Measurements from ENCODE around the gene OR9Q2.
"Not testable (repeated sequence)": the region's sequence is repeated elsewhere in the genome, so short reads cannot be mapped to it uniquely, and the experiment has no call there.

The OR9Q2 gene

GRCh38 chr11:58188770-58189169 lies at the start of gene OR9Q2:
Gene OR9Q2 (plus strand): TSS chr11:58189070. CDS start chr11:58190491, 1,421 bp downstream.
- no peak for DNase-seq (ENCODE audit: low spot score)

- DNase-seq (ENCODE audit: low spot score): no peak
Observed at GRCh38 chr11:58142761-58143160, 46.1 kb upstream of the OR9Q2 start.

DNA sequence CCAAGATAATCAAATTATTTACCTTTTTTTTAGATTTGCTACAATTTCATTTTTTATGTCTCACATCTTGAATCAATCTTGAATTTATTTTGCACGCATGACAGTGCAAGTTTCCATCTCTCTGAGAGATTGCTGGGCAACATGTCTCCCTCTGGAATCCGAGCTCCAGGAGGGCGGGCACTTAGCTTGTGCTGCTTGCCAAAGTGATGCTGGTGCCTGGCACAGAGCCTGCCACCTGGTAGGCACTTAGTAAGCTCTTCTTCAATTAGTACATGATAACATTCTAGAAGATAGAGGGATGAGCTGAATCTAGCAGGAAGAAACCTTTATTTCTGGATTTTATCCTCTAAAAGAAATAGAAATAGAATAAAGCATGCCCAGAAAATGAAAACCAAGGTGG lies 36.1 kb upstream of the OR9Q2 start:
- no peak for DNase-seq (ENCODE audit: low spot score)

DNA sequence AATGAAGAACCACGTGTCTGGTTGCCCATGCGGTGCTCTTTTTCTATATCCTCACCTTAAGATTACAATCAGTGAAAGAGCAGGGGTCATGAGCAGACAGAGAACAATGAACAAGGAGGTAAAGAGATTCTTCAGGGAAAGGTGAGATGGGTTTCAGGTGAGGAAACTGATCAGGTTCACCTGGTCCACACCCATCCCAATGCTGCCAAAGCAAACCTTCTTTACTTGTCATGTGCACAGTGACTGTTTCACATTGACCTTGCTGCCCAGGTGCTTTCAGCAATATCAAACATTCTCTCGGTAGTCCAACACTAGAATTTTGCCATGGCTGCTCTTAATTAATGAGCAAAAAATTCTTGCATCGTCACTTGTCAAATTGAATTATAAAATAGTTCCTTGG lies 24.5 kb upstream of the OR9Q2 start:
- DNase-seq (ENCODE audit: low spot score): no peak

GRCh38 chr11:58164990-58165389 lies 23.9 kb upstream of the OR9Q2 start:
- DNase-seq (ENCODE audit: low spot score): no peak

GRCh38 chr11:58165504-58166106 lies 23.3 kb upstream of the OR9Q2 start:
- no peak for DNase-seq (ENCODE audit: low spot score)

DNA sequence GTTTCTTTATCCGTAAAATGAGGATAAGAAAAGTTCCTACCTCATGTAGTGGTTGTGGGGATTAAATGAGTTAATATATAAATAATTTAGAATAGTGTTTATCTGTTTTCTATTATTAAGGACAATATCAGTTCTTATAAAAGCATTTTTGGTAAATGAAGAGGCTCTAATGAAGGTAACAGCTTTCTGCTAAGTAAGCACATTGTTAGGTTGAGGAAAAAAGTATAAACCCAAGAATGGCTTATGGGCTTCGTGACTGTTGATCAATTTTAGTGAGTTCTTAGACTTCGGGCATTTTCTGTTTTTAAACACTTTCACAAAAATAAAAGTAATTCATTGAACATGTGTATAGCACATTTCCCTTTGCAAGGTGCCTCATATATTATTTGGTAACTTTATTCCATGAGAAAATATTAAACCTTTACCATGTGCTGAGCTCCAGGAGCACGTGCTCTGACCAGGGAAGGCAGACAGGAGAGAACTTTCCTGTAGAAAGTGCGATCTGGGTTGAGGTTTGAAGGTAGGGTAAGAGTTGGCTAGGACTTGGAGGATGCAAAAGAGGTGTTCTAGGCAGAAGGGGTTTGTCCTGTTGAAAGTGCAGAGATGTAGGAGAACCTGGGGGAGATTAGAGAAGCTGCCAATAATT lies 11.3 kb upstream of the OR9Q2 start:
- DNase-seq (ENCODE audit: low spot score): no peak

GRCh38 chr11:58178444-58178843 lies 10.4 kb upstream of the OR9Q2 start:
- DNase-seq (ENCODE audit: low spot score): no peak

- DNase-seq (ENCODE audit: low spot score): no peak
Observed at GRCh38 chr11:58179648-58180047, 9.2 kb upstream of the OR9Q2 start.

DNA sequence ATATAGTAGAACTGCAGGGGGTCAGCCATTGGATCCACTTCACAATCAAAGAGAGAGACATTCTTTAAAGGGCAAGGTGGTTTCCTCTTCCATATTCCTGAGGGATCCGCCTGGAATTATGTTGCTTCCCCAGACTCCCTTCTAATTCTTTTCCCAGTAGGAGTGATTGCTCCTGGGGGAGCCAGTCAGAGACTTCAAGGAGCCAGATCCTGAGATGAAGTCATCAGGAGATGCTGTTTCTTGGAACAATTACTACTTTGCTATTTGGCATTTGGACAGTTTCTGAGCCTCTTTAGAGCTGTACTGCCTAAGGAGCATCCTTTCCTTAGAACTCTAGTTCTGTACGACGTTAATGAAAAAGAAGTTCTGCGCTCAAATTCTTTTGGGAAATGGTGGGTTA lies 1.9 kb upstream of the OR9Q2 start:
- no peak for DNase-seq (ENCODE audit: low spot score)

DNA sequence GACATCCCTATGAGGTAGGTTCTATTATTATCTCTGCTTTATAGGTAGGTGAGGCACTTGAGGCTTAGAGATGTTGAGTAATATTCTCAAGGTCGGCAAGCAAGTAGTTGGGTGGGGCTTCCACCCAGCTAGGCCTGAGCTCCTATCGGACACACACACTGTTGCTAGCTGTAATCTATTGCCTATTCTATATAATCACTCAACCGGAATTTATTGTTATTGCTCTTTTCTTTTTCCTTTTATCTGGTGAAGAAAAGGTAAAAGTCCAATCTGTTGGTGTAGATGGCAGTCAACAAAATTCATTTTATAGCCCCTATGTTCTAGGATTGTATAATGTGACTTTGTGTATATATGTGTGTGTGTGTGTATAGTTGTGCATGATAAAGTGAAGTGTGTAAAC lies 3.4 kb downstream of the OR9Q2 start:
- DNase-seq (ENCODE audit: low spot score): no peak

DNA sequence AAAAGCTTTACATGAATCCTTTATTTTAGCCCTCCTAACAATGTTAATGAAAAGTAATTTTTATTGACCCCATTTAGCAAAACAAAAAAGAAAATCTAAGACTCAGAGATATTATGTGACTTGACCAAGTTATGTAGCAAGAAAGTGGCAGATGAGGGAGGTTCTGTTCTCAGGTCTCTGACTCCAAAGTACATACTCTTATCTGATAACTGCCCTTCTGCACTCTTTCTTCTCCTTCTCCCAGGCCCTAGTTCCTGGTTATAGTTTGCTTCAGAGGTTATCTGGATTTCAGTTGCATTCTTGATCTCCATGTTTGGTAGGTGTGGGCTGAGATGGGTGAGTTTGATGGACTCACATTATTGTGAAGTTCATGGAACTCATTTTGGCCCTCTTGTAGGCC lies 4.5 kb downstream of the OR9Q2 start:
- DNase-seq (ENCODE audit: low spot score): no peak

DNA sequence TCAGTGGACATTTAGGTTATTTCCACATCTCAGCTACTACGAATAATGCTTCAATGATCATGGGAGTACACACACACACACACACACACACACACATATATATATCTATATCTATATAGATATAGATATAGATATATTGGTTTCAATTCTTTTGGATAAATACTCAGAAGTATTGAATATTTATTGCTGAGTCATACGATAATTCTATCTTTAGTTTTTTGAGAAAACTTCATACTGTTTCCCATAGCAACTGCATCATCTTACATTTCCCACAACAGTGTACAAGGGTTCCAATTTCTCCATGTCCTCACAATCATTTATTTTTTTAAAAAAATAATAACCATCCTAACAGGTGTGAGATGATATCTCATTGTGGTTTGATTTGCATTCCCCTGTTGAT lies 7.1 kb downstream of the OR9Q2 start:
- no peak for DNase-seq (ENCODE audit: low spot score)

GRCh38 chr11:58199271-58199670 lies 10.4 kb downstream of the OR9Q2 start:
- DNase-seq (ENCODE audit: low spot score): no peak

- no peak for DNase-seq (ENCODE audit: low spot score)
Observed at GRCh38 chr11:58204042-58204441, 15.2 kb downstream of the OR9Q2 start, which contains the start of gene OR1S2. Gene OR1S2 (minus strand): TSS chr11:58204142. CDS start chr11:58204142, 0 bp downstream.

DNA sequence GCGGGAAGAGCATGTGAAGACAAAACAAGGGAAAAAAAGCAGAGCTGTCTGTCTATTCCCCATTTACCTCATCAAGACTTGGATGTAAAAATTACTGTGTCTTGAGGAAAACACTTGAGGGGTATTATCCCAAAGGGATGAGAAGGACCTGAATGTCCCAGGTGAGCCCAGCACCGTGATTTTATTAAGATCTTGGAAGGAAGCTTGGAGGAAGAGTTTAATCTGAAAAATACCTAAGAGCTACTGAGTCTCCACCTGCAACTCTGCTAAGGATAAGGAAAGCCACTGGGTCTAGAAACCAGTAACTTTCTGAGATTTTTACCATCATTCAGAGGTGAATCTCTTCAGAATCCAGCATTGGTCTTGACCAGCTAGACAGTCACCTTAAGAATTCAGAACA lies 23.6 kb downstream of the OR9Q2 start, which contains the start of gene OR1S1:
TSS of gene OR1S1 (plus strand) at position 301 of the 400 bp plus-strand sequence.
- DNase-seq (ENCODE audit: low spot score): not testable (repeated sequence)

DNA sequence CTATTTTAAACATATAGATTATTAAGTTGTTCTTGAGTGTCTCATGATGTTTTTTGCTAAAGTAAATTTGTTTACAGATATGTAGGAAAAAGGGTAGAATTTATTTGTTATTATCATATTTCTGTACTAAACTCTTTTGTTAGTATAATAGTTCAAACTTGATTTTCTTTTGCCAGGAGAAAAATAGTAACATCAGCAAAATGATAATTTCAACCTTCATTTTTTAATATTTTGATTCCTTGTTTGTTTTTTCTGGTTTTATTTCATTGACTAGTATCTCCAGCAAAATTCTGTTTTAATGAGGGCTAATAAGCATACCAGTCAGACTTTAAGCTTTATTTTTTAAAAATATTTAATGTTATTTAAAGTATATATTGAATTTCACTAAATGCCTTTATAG lies 27.6 kb downstream of the OR9Q2 start:
- no peak for DNase-seq (ENCODE audit: low spot score)

GRCh38 chr11:58222721-58223120 lies 33.9 kb downstream of the OR9Q2 start:
- DNase-seq (ENCODE audit: low spot score): no peak

DNA sequence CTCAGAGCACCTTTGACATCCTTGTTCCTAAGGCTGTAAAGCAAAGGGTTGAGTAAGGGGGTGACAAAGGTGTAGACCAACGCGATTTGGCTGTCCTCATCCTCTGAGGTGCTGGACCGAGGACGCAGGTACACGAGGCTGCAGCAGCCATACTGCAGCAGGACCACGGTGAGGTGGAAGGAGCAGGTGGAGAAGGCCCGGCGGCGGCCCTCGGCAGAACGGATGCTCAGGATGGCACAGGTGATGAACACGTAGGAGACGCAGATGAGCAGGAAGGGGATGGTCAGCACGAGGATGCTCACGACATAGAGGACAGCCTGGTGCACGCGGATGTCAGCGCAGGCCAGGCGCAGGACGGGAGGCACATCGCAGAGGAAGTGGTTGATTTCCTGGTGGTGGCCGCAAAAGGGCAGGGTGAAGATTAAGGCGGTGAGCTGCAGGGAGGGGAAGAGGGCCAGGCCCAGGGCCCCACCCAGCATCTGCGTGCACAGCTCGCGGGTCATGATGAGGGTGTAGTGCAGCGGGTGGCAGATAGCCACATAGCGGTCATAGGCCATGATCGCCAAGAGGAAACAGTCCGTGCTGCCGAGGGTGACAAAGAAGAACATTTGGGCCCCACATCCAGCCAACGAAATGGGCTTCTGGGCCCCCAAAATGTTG lies 39.2 kb downstream of the OR9Q2 start:
- no peak for DNase-seq (ENCODE audit: low spot score)
